Measurements from ENCODE around the gene RFTN1. TPM values are rescaled to one million over a fixed set of nuclear protein-coding genes. Genes with fewer than 3 reads are reported as not detected.

The RFTN1 gene
- total and polyA plus RNA-seq, 2 donors (not counting 1 experiment from before 2014, with no cell fraction given) = 32.4 to 156 TPM

- ATAC-seq (ENCODE audit: low read depth) = no peak
- ChIA-PET CTCF (interaction anchor here (1.5 to 3.0 kb wide), 5 partner anchors 9 to 255 kb away, joined by 3 to 16 read pairs (median 5); no protein-coding TSS in a partner anchor), POLR2A (no interaction called here)
- H4K20me1 ChIP-seq (ENCODE audit: control insufficient read depth, insufficient read depth, low read length, poor library complexity, severe bottlenecking) = no peaks in the 10 kb centered on the region
- TF ChIP-seq CTCF (IDR thresholded peaks at IDR 0.05) = no peak
- TF ChIP-seq EZH2 (IDR thresholded peaks at IDR 0.05; ENCODE audit: borderline replicate concordance, insufficient read depth, low read depth, low read length, poor library complexity, severe bottlenecking) = no peak
- peaks cover 28 to 35% of the 10 kb centered on the region in 2 donors for H3K4me1 ChIP-seq (ENCODE audit: control insufficient read depth in 2 of 2, insufficient read depth in 2 of 2, low read length in 2 of 2)
- no peaks in the 10 kb centered on the region for H3K9me3 Mint-ChIP-seq (ENCODE audit: insufficient read depth)
- H3K9me3 ChIP-seq (ENCODE audit: control extremely low read depth in 1 of 3, control insufficient read depth in 2 of 3, insufficient read depth in 1 of 3, low read length in 2 of 3) = peaks cover 0 to 5% (median 3%) of the 10 kb centered on the region in 3 donors
- peak overlapping the region; percentile 38 for H3K4me2 ChIP-seq (replicated peaks; ENCODE audit: low read depth, low read length, poor library complexity, severe bottlenecking)
- peak; percentile 35 for DNase-seq
- H2AFZ ChIP-seq (ENCODE audit: insufficient read depth, low read depth, low read length, poor library complexity, severe bottlenecking) = no peak overlapping the region
- WGBS (ENCODE audit: insufficient coverage) = 53% methylated on average over 2 of the region's 3 CpGs
- H3K4me1 Mint-ChIP-seq = peaks cover 50% of the 10 kb centered on the region
- H3K79me2 ChIP-seq (ENCODE audit: control insufficient read depth, insufficient read depth, low read length) = peaks cover 13% of the 10 kb centered on the region
- no peak overlapping the region for H3K4me3 ChIP-seq (ENCODE audit: control extremely low read depth in 1 of 5, extremely low read depth in 1 of 5, insufficient read depth in 1 of 5, low read depth in 2 of 5, low read length in 4 of 5)
- H3K4me3 Mint-ChIP-seq = peak overlapping the region; percentile 1
- no peak overlapping the region for H3K9ac ChIP-seq (ENCODE audit: low read length)
- H3K27me3 ChIP-seq (replicated peaks in 1 of 4; ENCODE audit: control extremely low read depth in 1 of 4, control insufficient read depth in 3 of 4, insufficient read depth in 4 of 4, low read length in 3 of 4) = no peaks in the 10 kb centered on the region
- intact Hi-C loops (cut with micrococcal nuclease) = no loop called here
- peak overlapping the region; percentile 3 for H3K27ac Mint-ChIP-seq
- no peaks in the 10 kb centered on the region for H3K27me3 Mint-ChIP-seq
- H3K36me3 ChIP-seq (replicated peaks in 1 of 2; ENCODE audit: control extremely low read depth in 1 of 2, control insufficient read depth in 1 of 2, extremely low read depth in 1 of 2, insufficient read depth in 2 of 2, low read length in 1 of 2) = no peaks in the 10 kb centered on the region
- H3K27ac ChIP-seq (ENCODE audit: low read length in 2 of 2) = no peak overlapping the region
Measured at GRCh38 chr3:16295298-16295890, 218.1 kb downstream of the RFTN1 start.

GRCh38 chr3:16294844-16295243, 218.7 kb downstream of the RFTN1 start:
- Histone ChIP-seq H3K27me3 (replicated peaks in 1 of 4; ENCODE audit: control extremely low read depth in 1 of 4, control insufficient read depth in 3 of 4, insufficient read depth in 4 of 4, low read length in 3 of 4) (no peaks in the 10 kb centered on the region), H3K79me2 (ENCODE audit: control insufficient read depth, insufficient read depth, low read length) (peaks cover 13% of the 10 kb centered on the region), H3K27ac (ENCODE audit: low read length in 2 of 2) (no peak overlapping the region), H3K4me1 (ENCODE audit: control insufficient read depth in 2 of 2, insufficient read depth in 2 of 2, low read length in 2 of 2) (peaks cover 23 to 31% of the 10 kb centered on the region in 2 donors), H3K36me3 (replicated peaks in 1 of 2; ENCODE audit: control extremely low read depth in 1 of 2, control insufficient read depth in 1 of 2, extremely low read depth in 1 of 2, insufficient read depth in 2 of 2, low read length in 1 of 2) (no peaks in the 10 kb centered on the region), H3K9ac (ENCODE audit: low read length) (no peak overlapping the region), H3K4me2 (replicated peaks; ENCODE audit: low read depth, low read length, poor library complexity, severe bottlenecking) (no peak overlapping the region), H3K9me3 (ENCODE audit: control extremely low read depth in 1 of 3, control insufficient read depth in 2 of 3, insufficient read depth in 1 of 3, low read length in 2 of 3) (peaks cover 0 to 5% (median 3%) of the 10 kb centered on the region in 3 donors), H3K4me3 (ENCODE audit: control extremely low read depth in 1 of 5, extremely low read depth in 1 of 5, insufficient read depth in 1 of 5, low read depth in 2 of 5, low read length in 4 of 5) (no peak overlapping the region), H4K20me1 (ENCODE audit: control insufficient read depth, insufficient read depth, low read length, poor library complexity, severe bottlenecking) (no peaks in the 10 kb centered on the region), H2AFZ (ENCODE audit: insufficient read depth, low read depth, low read length, poor library complexity, severe bottlenecking) (no peak overlapping the region)
- TF ChIP-seq EZH2 (IDR thresholded peaks at IDR 0.05; ENCODE audit: borderline replicate concordance, insufficient read depth, low read depth, low read length, poor library complexity, severe bottlenecking) (no peak), CTCF (IDR thresholded peaks at IDR 0.05) (no peak)
- intact Hi-C loops (cut with micrococcal nuclease) = loop anchor here (5.0 kb wide), 2 partner anchors 77 to 137 kb away; no protein-coding TSS in a partner anchor
- Mint-ChIP-seq H3K4me3 (no peak overlapping the region), H3K27ac (no peak overlapping the region), H3K27me3 (no peaks in the 10 kb centered on the region), H3K4me1 (peaks cover 46% of the 10 kb centered on the region), H3K9me3 (ENCODE audit: insufficient read depth) (no peaks in the 10 kb centered on the region)
- ChIA-PET POLR2A (no interaction called here), CTCF (interaction anchor here (1.0 to 3.0 kb wide), 7 partner anchors 9 to 256 kb away, joined by 3 to 16 read pairs (median 4); no protein-coding TSS in a partner anchor)
- ATAC-seq (ENCODE audit: low read depth) (no peak), DNase-seq (no peak)
- WGBS (ENCODE audit: insufficient coverage) = 73% methylated on average over 2 of the region's 5 CpGs
